HG03520 (cell line): ENCODE measurements around the gene ZNF283.
"Not testable (repeated sequence)": the region's sequence is repeated elsewhere in the genome, so short reads cannot be mapped to it uniquely, and the experiment has no call there.

Experiments
- ATAC-seq: cut with Tn5 transposase; IDR thresholded peaks from one replicate; pipeline ENCODE4 v1.9.1; 2021; ENCODE audit warnings: mild to moderate bottlenecking, moderate library complexity; ENCODE audit not compliant: unreplicated experiment

Gene ZNF283

GRCh38 chr19:43842007-43842406, 14.9 kb downstream of the ZNF283 start:
- ATAC-seq, result no peak

DNA sequence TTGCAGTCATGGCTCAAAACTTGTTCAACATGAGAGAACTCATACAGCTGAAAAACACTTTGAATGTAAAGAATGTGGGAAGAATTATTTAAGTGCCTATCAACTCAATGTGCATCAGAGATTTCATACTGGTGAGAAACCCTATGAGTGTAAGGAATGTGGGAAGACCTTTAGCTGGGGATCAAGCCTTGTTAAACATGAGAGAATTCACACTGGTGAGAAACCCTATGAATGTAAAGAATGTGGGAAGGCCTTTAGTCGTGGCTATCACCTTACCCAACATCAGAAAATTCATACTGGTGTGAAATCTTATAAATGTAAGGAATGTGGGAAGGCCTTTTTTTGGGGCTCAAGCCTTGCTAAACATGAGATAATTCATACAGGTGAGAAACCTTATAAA, 20.1 kb downstream of the ZNF283 start:
- no peak for ATAC-seq

DNA sequence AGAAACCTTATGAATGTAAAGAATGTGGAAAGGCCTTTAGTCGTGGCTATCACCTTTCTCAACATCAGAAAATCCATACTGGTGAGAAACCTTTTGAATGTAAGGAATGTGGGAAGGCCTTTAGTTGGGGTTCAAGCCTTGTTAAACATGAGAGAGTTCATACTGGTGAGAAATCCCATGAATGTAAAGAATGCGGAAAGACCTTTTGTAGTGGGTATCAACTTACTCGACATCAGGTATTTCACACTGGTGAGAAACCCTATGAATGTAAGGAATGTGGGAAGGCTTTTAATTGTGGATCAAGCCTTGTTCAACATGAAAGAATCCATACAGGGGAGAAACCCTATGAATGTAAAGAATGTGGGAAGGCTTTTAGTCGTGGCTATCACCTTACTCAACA, 20.8 kb downstream of the ZNF283 start:
- no peak for ATAC-seq

DNA sequence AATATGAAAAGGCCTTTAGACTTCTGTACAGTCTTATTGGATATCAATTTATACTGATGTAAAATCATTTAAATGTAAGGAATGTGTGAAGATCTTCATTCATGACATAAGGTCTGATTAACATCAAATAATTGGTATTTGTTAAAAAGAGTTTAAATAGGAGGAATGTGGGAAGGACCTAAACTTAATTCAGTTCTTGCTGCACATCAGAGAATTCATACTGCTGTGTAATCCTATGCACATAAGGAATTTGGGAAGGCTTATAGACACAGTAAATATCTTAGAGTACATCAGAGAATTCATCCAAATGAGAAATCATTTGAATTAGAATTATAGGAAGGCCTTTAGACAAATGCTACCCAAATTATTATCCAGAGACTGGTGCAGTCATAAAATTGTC, 21.7 kb downstream of the ZNF283 start:
- no peak for ATAC-seq

DNA sequence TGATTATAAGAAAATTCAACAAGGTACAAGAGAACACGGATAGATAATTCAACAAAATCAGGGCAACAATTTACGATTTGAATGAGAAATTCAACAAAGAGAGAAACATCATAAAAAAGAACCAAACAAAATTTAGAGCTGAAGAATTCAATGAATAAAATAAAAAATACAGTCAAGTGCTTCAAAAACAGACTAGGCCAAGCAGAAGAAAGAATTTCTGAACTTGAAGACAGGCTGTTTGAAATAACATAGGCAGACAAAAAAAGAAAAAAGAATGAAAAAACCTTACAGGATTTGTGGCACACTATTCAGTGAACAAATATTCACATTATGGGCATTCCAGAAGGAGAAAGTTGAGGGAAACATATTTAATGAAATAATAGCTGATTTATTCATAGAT, 31.1 kb downstream of the ZNF283 start:
- ATAC-seq, result no peak

DNA sequence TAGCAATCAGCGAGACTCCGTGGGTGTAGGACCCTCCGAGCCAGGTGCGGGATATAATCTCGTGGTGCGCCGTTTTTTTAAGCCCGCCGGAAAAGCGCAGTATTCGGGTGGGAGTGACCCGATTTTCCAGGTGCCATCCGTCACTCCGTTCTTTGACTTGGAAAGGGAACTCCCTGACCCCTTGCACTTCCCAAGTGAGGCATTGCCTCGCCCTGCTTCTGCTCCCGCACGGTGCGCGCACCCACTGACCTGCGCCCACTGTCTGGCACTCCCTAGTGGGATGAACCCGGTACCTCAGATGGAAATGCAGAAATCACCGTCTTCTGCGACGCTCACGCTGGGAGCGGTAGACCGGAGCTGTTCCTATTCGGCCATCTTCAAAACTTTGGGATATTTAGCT, 39.8 kb downstream of the ZNF283 start:
- ATAC-seq, result not testable (repeated sequence)

GRCh38 chr19:43872547-43873336, 45.6 kb downstream of the ZNF283 start:
- no peak for ATAC-seq

- no peak for ATAC-seq
Measured at GRCh38 chr19:43880483-43880882, 53.4 kb downstream of the ZNF283 start.

GRCh38 chr19:43883864-43884263, 56.7 kb downstream of the ZNF283 start, which contains the start of gene ZNF404:
ZNF404 (minus strand) TSS chr19:43883964.
- ATAC-seq, result no peak

DNA sequence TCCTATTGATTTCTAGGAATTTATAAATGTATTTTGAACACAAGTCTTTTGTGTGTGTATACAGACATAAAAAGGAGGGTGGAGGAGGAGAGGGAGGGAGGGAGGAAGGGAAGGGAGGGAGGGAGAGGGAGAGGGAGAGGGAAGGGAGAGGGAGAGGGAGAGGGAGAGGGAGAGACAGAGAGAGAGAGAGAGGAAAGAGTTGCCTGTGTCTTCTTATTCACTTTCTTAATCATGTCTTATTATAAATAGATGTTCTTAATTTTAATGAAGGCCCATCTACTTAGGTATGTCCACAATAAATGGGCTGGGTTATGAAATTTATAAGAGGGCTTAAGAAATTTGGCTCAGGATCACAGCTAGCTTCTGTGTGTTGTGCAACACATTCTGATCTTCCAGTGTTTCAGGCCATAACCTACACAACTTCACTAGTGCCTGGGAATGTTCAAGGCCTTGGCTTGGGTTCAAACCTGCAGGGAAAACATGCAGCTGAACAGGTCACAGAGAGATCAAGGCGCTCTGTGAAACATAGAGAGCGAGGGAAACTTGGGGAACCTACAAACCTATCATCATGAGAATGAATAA, 68.7 kb downstream of the ZNF283 start:
- no peak for ATAC-seq
